ENCODE measurements around the gene SLAMF6.

DNA sequence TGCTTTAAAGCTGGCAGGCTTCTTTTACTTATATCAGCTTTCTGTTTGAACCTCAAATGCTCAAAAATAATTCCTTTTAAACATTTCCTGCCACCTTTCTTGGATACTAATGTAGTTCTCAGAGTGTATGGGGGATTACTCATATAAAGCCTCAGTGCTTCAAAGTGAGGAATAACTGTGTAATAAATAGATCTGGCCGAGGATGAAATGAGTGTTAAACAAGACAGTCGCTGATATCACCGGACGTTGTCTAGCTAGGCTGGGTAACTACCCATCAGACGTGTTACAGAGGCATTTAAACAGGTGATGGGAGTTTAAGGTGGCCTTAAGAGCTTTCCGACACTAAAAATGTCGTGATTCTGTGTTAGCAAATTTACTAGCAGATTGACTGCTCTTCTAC lies 69.6 kb downstream of the SLAMF6 start:
- TF ChIP-seq, protein P1, sequence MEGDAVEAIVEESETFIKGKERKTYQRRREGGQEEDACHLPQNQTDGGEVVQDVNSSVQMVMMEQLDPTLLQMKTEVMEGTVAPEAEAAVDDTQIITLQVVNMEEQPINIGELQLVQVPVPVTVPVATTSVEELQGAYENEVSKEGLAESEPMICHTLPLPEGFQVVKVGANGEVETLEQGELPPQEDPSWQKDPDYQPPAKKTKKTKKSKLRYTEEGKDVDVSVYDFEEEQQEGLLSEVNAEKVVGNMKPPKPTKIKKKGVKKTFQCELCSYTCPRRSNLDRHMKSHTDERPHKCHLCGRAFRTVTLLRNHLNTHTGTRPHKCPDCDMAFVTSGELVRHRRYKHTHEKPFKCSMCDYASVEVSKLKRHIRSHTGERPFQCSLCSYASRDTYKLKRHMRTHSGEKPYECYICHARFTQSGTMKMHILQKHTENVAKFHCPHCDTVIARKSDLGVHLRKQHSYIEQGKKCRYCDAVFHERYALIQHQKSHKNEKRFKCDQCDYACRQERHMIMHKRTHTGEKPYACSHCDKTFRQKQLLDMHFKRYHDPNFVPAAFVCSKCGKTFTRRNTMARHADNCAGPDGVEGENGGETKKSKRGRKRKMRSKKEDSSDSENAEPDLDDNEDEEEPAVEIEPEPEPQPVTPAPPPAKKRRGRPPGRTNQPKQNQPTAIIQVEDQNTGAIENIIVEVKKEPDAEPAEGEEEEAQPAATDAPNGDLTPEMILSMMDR (IDR thresholded peaks at IDR 0.05; ENCODE audit: insufficient read depth, low read length, poor library complexity, severe bottlenecking), result no peak
- TF ChIP-seq EZH2phosphoT487 (conservative IDR thresholded peaks at IDR 0.05; ENCODE audit: low read length), result no peak
